H9 (cell line): Measurements from ENCODE around the gene BCAS3. TPM values are rescaled to one million over a fixed set of nuclear protein-coding genes. Genes with fewer than 3 reads are reported as not detected.
"Not testable (repeated sequence)": the region's sequence is repeated elsewhere in the genome, so short reads cannot be mapped to it uniquely, and the experiment has no call there.

Experiments
- DNase-seq: peaks from one replicate; pipeline ENCODE4 v3.0.0-alpha.2; 2017
- H2AFZ ChIP-seq: one replicate; pipeline ENCODE4 v1.6.1; 2013; ENCODE audit warnings: mild to moderate bottlenecking, low read length, control low read depth, moderate library complexity
- H2AK5ac ChIP-seq: 2 replicates; pipeline ENCODE4 v1.6.1; 2013; ENCODE audit warnings: low read length, control low read depth, mixed read lengths; ENCODE audit not compliant: insufficient read length
- H2BK120ac ChIP-seq: one replicate; pipeline ENCODE4 v1.6.1; 2013; ENCODE audit warnings: low read depth, mild to moderate bottlenecking, low read length, control low read depth, inconsistent platforms; ENCODE audit not compliant: poor library complexity, severe bottlenecking
- H2BK12ac ChIP-seq: 2 replicates; pipeline ENCODE4 v1.6.1; 2013; ENCODE audit warnings: low read length, control low read depth, mixed read lengths, low read depth; ENCODE audit not compliant: insufficient read length
- H2BK15ac ChIP-seq: 2 replicates; pipeline ENCODE4 v1.6.1; 2013; ENCODE audit warnings: low read depth, low read length, control low read depth
- H2BK20ac ChIP-seq: one replicate; pipeline ENCODE4 v1.6.1; 2013; ENCODE audit warnings: low read depth, mild to moderate bottlenecking, low read length, control low read depth, inconsistent platforms; ENCODE audit not compliant: poor library complexity, severe bottlenecking
- H2BK5ac ChIP-seq: 2 replicates; pipeline ENCODE4 v1.6.1; 2013; ENCODE audit warnings: low read length, control low read depth, mixed read lengths; ENCODE audit not compliant: insufficient read length
- H3K14ac ChIP-seq: 2 replicates; pipeline ENCODE4 v1.6.1; 2013; ENCODE audit warnings: low read length, control low read depth; ENCODE audit not compliant: insufficient read depth
- H3K18ac ChIP-seq: 2 replicates; pipeline ENCODE4 v1.6.1; 2013; ENCODE audit warnings: low read depth, mild to moderate bottlenecking, mixed read lengths, low read length, control low read depth; ENCODE audit not compliant: insufficient read length
- H3K23ac ChIP-seq: 2 replicates; pipeline ENCODE4 v1.6.1; 2013; ENCODE audit warnings: low read length, control low read depth, mixed read lengths, low read depth; ENCODE audit not compliant: insufficient read length
- H3K23me2 ChIP-seq: 2 replicates; pipeline ENCODE4 v1.6.1; 2013; ENCODE audit warnings: low read depth, mild to moderate bottlenecking, mixed read lengths, low read length, control low read depth; ENCODE audit not compliant: insufficient read length, poor library complexity, severe bottlenecking
- H3K27ac ChIP-seq: 2 replicates; pipeline ENCODE4 v1.5.1; 2013; ENCODE audit warnings: low read length, control low read depth, mixed read lengths, low read depth; ENCODE audit not compliant: insufficient read length
- H3K27me3 ChIP-seq: 2 replicates; pipeline ENCODE4 v1.6.1; 2013; ENCODE audit warnings: low read length, control low read depth, inconsistent platforms; ENCODE audit not compliant: insufficient read depth
- H3K4ac ChIP-seq: 2 replicates; pipeline ENCODE4 v1.6.1; 2013; ENCODE audit warnings: low read depth, mild to moderate bottlenecking, control low read depth, inconsistent platforms, low read length, moderate library complexity
- H3K4me1 ChIP-seq: 2 replicates; pipeline ENCODE4 v1.6.1; 2013; ENCODE audit warnings: low read length, control low read depth, inconsistent platforms; ENCODE audit not compliant: insufficient read depth
- H3K4me2 ChIP-seq: 2 replicates; pipeline ENCODE4 v1.6.1; 2013; ENCODE audit warnings: low read length, control low read depth, mixed read lengths; ENCODE audit not compliant: insufficient read length, insufficient read depth
- H3K56ac ChIP-seq: 2 replicates; pipeline ENCODE4 v1.6.1; 2013; ENCODE audit warnings: low read depth, mild to moderate bottlenecking, mixed read lengths, low read length, control low read depth; ENCODE audit not compliant: insufficient read length
- H3K79me1 ChIP-seq: 2 replicates; pipeline ENCODE4 v1.6.1; 2013; ENCODE audit warnings: low read depth, mild to moderate bottlenecking, moderate library complexity, low read length, control low read depth, inconsistent platforms; ENCODE audit not compliant: insufficient read depth, poor library complexity, severe bottlenecking
- H3K79me2 ChIP-seq: 2 replicates; pipeline ENCODE4 v1.6.1; 2013; ENCODE audit warnings: low read length, control low read depth, inconsistent platforms; ENCODE audit not compliant: insufficient read depth
- H3K9ac ChIP-seq: 2 replicates; pipeline ENCODE4 v1.6.1; 2013; ENCODE audit warnings: low read length, control low read depth, mixed read lengths; ENCODE audit not compliant: insufficient read length; ENCODE audit errors: extremely low read depth
- H3K9me3 ChIP-seq: one replicate; pipeline ENCODE4 v1.6.1; 2013; ENCODE audit warnings: low read depth, low read length, inconsistent platforms; ENCODE audit not compliant: control insufficient read depth
- H3T11ph ChIP-seq: one replicate; pipeline ENCODE4 v1.6.1; 2013; ENCODE audit warnings: mild to moderate bottlenecking, low read length, control low read depth, inconsistent platforms
- H4K20me1 ChIP-seq: one replicate; pipeline ENCODE4 v1.6.1; 2013; ENCODE audit not compliant: control insufficient read depth, insufficient read length, insufficient read depth
- H4K5ac ChIP-seq: 2 replicates; pipeline ENCODE4 v1.6.1; 2013; ENCODE audit warnings: low read depth, mild to moderate bottlenecking, mixed read lengths, low read length, control low read depth; ENCODE audit not compliant: insufficient read length
- H4K8ac ChIP-seq: replicated peaks from 2 replicates; pipeline ENCODE4 v1.6.1; 2013; ENCODE audit warnings: low read length, control low read depth, mixed read lengths, low read depth; ENCODE audit not compliant: insufficient read length
- H4K91ac ChIP-seq: 2 replicates; pipeline ENCODE4 v1.6.1; 2013; ENCODE audit warnings: low read depth, mild to moderate bottlenecking, moderate library complexity, mixed read lengths, low read length, control low read depth; ENCODE audit not compliant: insufficient read length
- H3K27ac Mint-ChIP-seq, 3 experiments: 2 replicates in 2 of 3; 3 replicates in 1 of 3; pipeline ENCODE4 v1.8.0; 2020 to 2021; ENCODE audit warnings: mixed read lengths in 3 of 3, mild to moderate bottlenecking in 1 of 3, moderate library complexity in 1 of 3
- H3K27me3 Mint-ChIP-seq: 2 replicates; pipeline ENCODE4 v1.8.0; 2021; ENCODE audit warnings: low read depth, mild to moderate bottlenecking, moderate library complexity, mixed read lengths
- H3K36me3 Mint-ChIP-seq, 3 experiments: 2 replicates in 2 of 3; 3 replicates in 1 of 3; pipeline ENCODE4 v1.8.0; 2020 to 2021; ENCODE audit warnings: low read depth in 3 of 3, mixed read lengths in 3 of 3; ENCODE audit not compliant: insufficient read depth in 1 of 3
- H3K4me1 Mint-ChIP-seq, 2 experiments: 2 replicates each; pipeline ENCODE4 v1.8.0; 2020; ENCODE audit warnings: mixed read lengths in 2 of 2
- H3K4me3 Mint-ChIP-seq, 2 experiments: 2 replicates in 1 of 2; 3 replicates in 1 of 2; pipeline ENCODE4 v1.8.0; 2020 to 2021; ENCODE audit warnings: mild to moderate bottlenecking in 2 of 2, mixed read lengths in 2 of 2, moderate library complexity in 1 of 2
- H3K9me3 Mint-ChIP-seq, 2 experiments: 2 replicates in 1 of 2; 3 replicates in 1 of 2; pipeline ENCODE4 v1.8.0; 2020; ENCODE audit warnings: mild to moderate bottlenecking in 2 of 2, mixed read lengths in 2 of 2, moderate library complexity in 1 of 2
- WGBS: extraction: QIAGEN DNeasy Blood & Tissue Kit; methylation state at CpG from one replicate; pipeline ENCODE4 v1.1.7; 2013; ENCODE audit warnings: missing lambda C conversion rate, low lambda C conversion rate, mixed read lengths; ENCODE audit not compliant: insufficient read length; ENCODE audit errors: extremely low coverage; 5-methylcytosine and 5-hydroxymethylcytosine counted together
- total RNA-seq: library from RNA; stranded (reverse); gene quantifications from 2 replicates; pipeline ENCODE4 v1.2.1, GENCODE V29; 2021

Gene BCAS3
- total RNA-seq, 1 experiment from 2014 or later = 22.4 TPM

DNA sequence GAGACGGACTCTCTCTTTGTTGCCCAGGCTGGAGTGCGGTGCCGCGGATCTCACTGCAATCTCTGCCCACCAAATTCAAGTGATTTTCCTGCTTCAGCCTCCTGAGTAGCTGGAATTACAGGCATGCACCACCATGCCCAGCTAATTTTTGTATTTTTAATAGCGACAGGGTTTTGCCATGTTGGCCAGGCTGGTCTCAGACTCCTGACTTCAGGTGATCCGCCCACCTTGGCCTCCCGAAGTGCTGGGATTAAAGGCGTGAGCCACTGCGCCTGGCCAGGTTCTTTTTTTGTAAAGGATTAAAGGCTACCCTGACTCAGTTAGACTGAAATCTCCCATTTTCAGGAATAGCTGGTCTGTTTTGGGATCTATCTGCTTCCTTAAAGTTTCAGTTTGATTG lies 681.9 kb downstream of the BCAS3 start:
- not testable (repeated sequence) for H2BK5ac ChIP-seq, H3K4me2 ChIP-seq, H3K14ac ChIP-seq

More for the DNA sequence above, 681.9 kb downstream of the BCAS3 start:
- not testable (repeated sequence) for H2AFZ ChIP-seq, H3K4me3 Mint-ChIP-seq, H4K20me1 ChIP-seq, H2BK20ac ChIP-seq, H3K23ac ChIP-seq, H3K36me3 Mint-ChIP-seq, H3T11ph ChIP-seq, H3K9me3 Mint-ChIP-seq, H2BK15ac ChIP-seq, H3K56ac ChIP-seq, H3K27ac Mint-ChIP-seq, H3K9ac ChIP-seq, H3K4ac ChIP-seq, H2AK5ac ChIP-seq, H2BK120ac ChIP-seq, DNase-seq, H3K27me3 ChIP-seq, H4K8ac ChIP-seq, H3K79me1 ChIP-seq, H3K79me2 ChIP-seq, H4K91ac ChIP-seq, H4K5ac ChIP-seq, H3K27me3 Mint-ChIP-seq, H3K4me1 ChIP-seq, H3K23me2 ChIP-seq, H2BK12ac ChIP-seq, H3K9me3 ChIP-seq, H3K18ac ChIP-seq, H3K27ac ChIP-seq
- WGBS = no CpG with 5 or more reads among the region's 9 CpGs
- H3K4me1 Mint-ChIP-seq = peaks cover 14 to 27% of the 10 kb centered on the region in 2 experiments
